ENCODE data around the gene ZNF506. TPM values are rescaled to one million over a fixed set of nuclear protein-coding genes. Genes with fewer than 3 reads are reported as not detected.
"Not testable (repeated sequence)": the region's sequence is repeated elsewhere in the genome, so short reads cannot be mapped to it uniquely, and the experiment has no call there.

ZNF506 gene
- total and polyA plus RNA-seq, 11 donors = 5.0 to 20.2 (median 11.6) TPM

DNA sequence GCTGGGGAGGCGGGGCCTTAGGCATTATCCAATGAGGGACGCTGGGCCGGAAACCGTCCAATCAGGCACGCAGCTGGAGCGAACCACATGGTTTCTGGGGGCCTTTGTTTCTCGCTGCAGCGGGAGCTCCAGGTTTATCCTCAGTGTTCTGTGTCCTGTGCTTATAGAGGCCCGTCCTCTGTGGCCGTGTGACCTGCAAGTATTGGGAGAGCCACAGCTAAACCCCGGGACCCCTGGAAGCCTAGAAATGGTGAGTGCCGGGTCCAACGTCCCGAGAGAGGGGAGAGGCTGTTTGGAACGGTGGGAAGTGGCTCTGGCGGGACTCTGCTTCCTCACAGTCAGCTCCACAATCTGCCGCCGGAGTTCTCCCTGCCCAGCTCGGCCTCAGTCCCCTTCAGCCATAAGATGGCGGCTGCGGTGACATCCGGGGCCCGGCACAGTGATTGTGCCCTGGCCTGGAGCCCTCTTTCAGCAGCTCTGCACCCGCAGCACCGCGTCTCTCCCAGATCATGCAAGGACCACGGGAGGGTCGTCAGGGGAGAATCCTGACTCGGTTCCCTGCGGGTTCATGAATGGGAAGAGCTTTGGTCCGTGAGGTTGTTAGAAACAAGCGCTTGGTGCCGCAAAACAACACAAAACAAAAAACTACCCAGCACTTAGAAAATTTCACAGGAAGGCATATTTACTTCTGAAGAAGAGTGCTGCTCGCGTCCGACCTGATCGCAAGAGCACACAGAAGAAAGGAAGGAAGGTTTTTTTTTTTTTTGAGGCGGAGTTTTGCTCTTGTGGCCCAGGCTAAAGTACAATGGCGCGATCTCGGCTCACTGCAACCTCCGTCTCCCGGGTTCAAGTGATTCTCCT is 44.4 kb upstream of the ZNF506 start, which contains the start of gene ZNF253:
ZNF253 (plus strand) TSS at position 133 of the 861 bp plus-strand sequence; CDS start at position 248, 115 bp downstream.
- ATAC-seq (peak; percentile 99 to 100 (median 99)), DNase-seq (peak; percentile 97 to 99 (median 98))
- Histone ChIP-seq H3K27me3 (peaks cover 0 to 2% (median 0%) of the 10 kb centered on the region in 9 donors), H3K4me1 (peaks cover 0 to 42% (median 26%) of the 10 kb centered on the region in 12 donors), H3K4me3 (peak within 1 kb of the TSS; percentile 53 to 93 (median 84)), H3K36me3 (no peaks in the 10 kb centered on the region), H3K9me3 (peaks cover 0 to 13% (median 0%) of the 10 kb centered on the region in 12 donors), H3K27ac (peak within 1 kb of the TSS; percentile 80 to 97 (median 94))
- WGBS, 4 donors = 0 to 1% (median 0%) methylated on average over 30 to 43 of the region's 43 CpGs
- peak; percentile 74 to 95 for TF ChIP-seq POLR2A (IDR thresholded peaks at IDR 0.05)
- TF ChIP-seq, protein P1, sequence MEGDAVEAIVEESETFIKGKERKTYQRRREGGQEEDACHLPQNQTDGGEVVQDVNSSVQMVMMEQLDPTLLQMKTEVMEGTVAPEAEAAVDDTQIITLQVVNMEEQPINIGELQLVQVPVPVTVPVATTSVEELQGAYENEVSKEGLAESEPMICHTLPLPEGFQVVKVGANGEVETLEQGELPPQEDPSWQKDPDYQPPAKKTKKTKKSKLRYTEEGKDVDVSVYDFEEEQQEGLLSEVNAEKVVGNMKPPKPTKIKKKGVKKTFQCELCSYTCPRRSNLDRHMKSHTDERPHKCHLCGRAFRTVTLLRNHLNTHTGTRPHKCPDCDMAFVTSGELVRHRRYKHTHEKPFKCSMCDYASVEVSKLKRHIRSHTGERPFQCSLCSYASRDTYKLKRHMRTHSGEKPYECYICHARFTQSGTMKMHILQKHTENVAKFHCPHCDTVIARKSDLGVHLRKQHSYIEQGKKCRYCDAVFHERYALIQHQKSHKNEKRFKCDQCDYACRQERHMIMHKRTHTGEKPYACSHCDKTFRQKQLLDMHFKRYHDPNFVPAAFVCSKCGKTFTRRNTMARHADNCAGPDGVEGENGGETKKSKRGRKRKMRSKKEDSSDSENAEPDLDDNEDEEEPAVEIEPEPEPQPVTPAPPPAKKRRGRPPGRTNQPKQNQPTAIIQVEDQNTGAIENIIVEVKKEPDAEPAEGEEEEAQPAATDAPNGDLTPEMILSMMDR (IDR thresholded peaks at IDR 0.05) = no peak
- intact Hi-C loops (cut with DNase I) = loop anchor here in 5 of 10 donors (1.0 to 5.0 kb wide), 7 partner anchors 34 to 199 kb away; partner anchors contain the start of genes ZNF506 (in 3 of the 5), ZNF93 (in 3 of the 5) and ZNF101 (in 1 of the 5)

DNA sequence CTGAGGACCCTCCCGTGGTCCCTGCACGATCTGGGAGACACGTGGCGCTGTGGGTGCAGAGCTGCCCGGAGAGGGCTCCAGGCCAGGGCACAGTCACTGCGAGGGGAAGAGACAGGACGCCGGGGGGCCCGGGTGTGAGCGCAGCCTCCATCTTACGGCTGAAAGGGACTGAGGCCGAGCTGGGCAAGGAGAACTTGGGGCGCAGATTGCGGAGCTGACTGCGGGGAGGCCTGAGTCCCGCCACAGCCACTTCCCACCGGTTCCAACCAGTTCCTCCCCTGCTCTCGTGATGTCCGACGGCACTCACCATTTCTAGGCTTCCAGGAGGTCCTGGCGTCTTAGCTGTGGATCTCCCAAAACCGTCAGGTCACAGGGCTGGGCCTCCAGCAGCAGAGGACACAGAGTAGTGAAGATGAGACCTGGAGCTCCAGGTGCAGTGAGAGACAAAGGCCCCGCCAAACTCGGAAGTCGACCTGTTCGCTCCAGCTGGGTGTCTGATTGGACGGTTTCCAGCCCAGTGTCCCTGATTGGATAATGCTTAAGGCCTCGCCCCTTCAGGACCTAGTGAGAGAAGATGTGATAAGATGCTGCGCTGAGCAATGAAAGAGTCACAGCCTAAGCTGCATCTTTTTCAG is 39.3 kb upstream of the ZNF506 start:
- no peak for TF ChIP-seq POLR2A (IDR thresholded peaks at IDR 0.05)
- TF ChIP-seq, protein P1 (IDR thresholded peaks at IDR 0.05) = no peak
- no peak for ATAC-seq
- WGBS, 4 donors = 11 to 17% (median 16%) methylated on average over 26 to 29 of the region's 29 CpGs

DNA sequence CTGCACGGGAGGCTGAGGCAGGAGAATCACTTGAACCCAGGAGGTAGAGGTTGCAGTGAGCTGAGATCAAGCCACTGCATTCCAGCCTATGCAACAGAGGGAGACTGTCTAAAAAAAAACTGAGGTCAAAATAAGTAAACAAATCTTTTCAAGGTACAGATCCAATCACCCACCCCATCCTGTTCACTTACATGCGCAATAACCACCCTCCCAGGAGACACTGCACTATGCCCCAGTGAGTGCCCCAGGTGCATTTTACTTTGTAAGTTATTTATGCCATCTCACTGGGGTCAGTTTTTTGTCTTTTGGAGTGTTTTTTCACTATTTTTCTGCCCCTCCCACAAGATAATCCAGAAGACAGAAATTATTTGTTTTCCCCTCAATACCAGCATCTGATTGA is 37.2 kb upstream of the ZNF506 start:
- Histone ChIP-seq H3K27me3 (peaks cover 0 to 11% (median 0%) of the 10 kb centered on the region in 9 donors), H3K4me1 (no peaks in the 10 kb centered on the region), H3K4me3 (no peak overlapping the region), H3K27ac (no peak overlapping the region), H3K36me3 (no peaks in the 10 kb centered on the region), H3K9me3 (no peaks in the 10 kb centered on the region)
- 94 to 96% (median 95%) methylated on average over 2 of the region's 2 CpGs for WGBS, 4 donors
- intact Hi-C loops (cut with DNase I) = no loop called here
- ATAC-seq (no peak), DNase-seq (no peak)
- TF ChIP-seq, protein P1 (IDR thresholded peaks at IDR 0.05) = no peak
- TF ChIP-seq POLR2A (IDR thresholded peaks at IDR 0.05) = no peak

More for the DNA sequence above, 39.3 kb upstream of the ZNF506 start:
- Histone ChIP-seq H3K27me3 (peaks cover 0 to 11% (median 0%) of the 10 kb centered on the region in 9 donors), H3K4me3 (peak overlapping the region in 5 of 12 donors; percentile 10 to 36 (median 25)), H3K9me3 (no peaks in the 10 kb centered on the region), H3K4me1 (peaks cover 0 to 6% (median 0%) of the 10 kb centered on the region in 12 donors), H3K36me3 (no peaks in the 10 kb centered on the region), H3K27ac (no peak overlapping the region)
- no peak for DNase-seq
- intact Hi-C loops (cut with DNase I) = loop anchor here in 1 of 10 donors (5.0 kb wide), 1 partner anchor 39 kb away; the partner anchor contains the start of gene ZNF506

DNA sequence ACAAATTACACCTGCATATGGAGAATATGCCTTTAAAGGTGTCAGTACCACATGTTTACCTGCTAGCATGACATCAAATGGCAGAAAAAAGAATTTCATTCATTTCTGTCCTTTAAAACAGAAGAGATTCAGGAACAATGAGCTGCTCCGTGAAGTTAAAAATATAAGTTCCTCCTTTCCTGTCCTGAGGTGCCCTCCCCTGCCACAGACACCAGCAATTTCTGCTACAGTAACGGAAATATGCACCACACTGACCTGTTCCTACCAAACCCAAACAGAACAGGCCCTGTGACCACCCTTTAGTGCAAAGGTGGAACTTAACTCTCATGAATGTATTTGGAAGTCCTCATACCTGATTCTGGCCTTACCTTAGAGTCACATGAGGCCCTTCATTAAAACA is 30.2 kb upstream of the ZNF506 start:
- H3K27ac ChIP-seq; H3K36me3 ChIP-seq; H3K4me3 ChIP-seq; H3K27me3 ChIP-seq; ATAC-seq; DNase-seq; H3K9me3 ChIP-seq; intact Hi-C loops (cut with DNase I); H3K4me1 ChIP-seq: not testable (repeated sequence)
- WGBS, 4 donors = 64 to 83% (median 70%) methylated on average over 2 of the region's 2 CpGs

Data from heart left ventricle (tissue), 16 donors.